GM23338 (cell line): ENCODE results near the gene MEI1. TPM values are rescaled to one million over a fixed set of nuclear protein-coding genes. Genes with fewer than 3 reads are reported as not detected.

ENCODE experiments used
- CREB1 ChIP-seq: fragments of 250-450 bp; sonication (Bioruptor Pico); IDR thresholded peaks from 2 replicates; pipeline ENCODE4 v1.5.0; 2020; ENCODE audit warnings: low read depth, mild to moderate bottlenecking, moderate library complexity
- EZH2 ChIP-seq: fragments of 200-600 bp; sonication (generic); IDR thresholded peaks from one replicate; pipeline ENCODE4 v1.8.0; 2017; ENCODE audit warnings: antibody characterized with exemption, mild to moderate bottlenecking, low read depth; ENCODE audit not compliant: unreplicated experiment
- EZH2phosphoT487 ChIP-seq: fragments of 200-600 bp; sonication (generic); IDR thresholded peaks from one replicate; pipeline ENCODE4 v1.8.1; 2018; ENCODE audit warnings: antibody characterized with exemption; ENCODE audit not compliant: unreplicated experiment
- JUNB ChIP-seq: IDR thresholded peaks from one replicate; pipeline ENCODE4 v1.6.1; 2016; ENCODE audit warnings: antibody characterized with exemption; ENCODE audit not compliant: unreplicated experiment
- STAT1 ChIP-seq: IDR thresholded peaks from one replicate; pipeline ENCODE4 v1.6.1; 2016; ENCODE audit warnings: antibody characterized with exemption; ENCODE audit not compliant: unreplicated experiment
- ZNF114 ChIP-seq: fragments of 250-450 bp; sonication (Bioruptor Pico); IDR thresholded peaks from 2 replicates; pipeline ENCODE4 v1.5.0; 2020; ENCODE audit warnings: mild to moderate bottlenecking, moderate library complexity
- ZNF331 ChIP-seq: fragments of 250-450 bp; sonication (Bioruptor Pico); IDR thresholded peaks from 2 replicates; pipeline ENCODE4 v1.5.0; 2020; ENCODE audit warnings: low read depth, mild to moderate bottlenecking, moderate library complexity
- polyA plus RNA-seq: library from polyadenylated mRNA; unstranded; fragments of >200 nt; fragmentation: Nextera tagmentation; extraction: Ambion mirVana; gene quantifications from 2 replicates; pipeline ENCODE4 v1.2.1, GENCODE V29; 2016
- total RNA-seq: library from RNA; depleted of rRNA; stranded (reverse); fragments of >200 nt; shearing (Covaris generic); gene quantifications from 2 replicates; pipeline ENCODE4 v1.2.3, GENCODE V29; 2014
- TF ChIP-seq, protein P1 (sequence below): fragments of 250-450 bp; sonication (Bioruptor Pico); IDR thresholded peaks from 2 replicates; pipeline ENCODE4 v1.5.0; 2020; ENCODE audit warnings: mild to moderate bottlenecking, moderate library complexity
- TF ChIP-seq, protein P2 (sequence below): IDR thresholded peaks from one replicate; pipeline ENCODE4 v1.6.1; 2018; ENCODE audit warnings: antibody characterized with exemption; ENCODE audit not compliant: unreplicated experiment
- TF ChIP-seq, protein P3 (sequence below): IDR thresholded peaks from 2 replicates; pipeline ENCODE4 v1.6.1; 2016; ENCODE audit warnings: antibody characterized with exemption

The MEI1 gene
- total and polyA plus RNA-seq, 2 experiments from 2014 or later = 0.28 to 0.87 TPM

DNA sequence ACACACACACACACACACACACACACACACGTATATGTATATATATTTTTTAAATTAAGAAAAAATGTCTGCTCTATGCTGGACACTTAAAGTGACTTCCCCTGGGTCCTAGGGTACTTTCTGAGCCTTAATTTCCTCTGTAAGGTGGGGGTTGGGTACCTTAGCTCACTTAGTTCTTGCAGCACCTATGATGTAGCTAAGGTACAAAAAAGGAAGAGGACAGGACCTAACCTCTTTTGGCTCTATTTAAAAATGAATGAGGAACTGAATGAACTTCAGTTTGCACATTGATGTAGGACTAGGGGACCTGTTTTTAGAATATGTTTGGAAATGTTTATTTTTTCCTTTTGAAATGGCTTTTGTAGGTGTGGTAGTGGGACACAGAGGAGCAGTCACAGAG, 144.7 kb downstream of the MEI1 start (continued):
- TF ChIP-seq, protein P1, sequence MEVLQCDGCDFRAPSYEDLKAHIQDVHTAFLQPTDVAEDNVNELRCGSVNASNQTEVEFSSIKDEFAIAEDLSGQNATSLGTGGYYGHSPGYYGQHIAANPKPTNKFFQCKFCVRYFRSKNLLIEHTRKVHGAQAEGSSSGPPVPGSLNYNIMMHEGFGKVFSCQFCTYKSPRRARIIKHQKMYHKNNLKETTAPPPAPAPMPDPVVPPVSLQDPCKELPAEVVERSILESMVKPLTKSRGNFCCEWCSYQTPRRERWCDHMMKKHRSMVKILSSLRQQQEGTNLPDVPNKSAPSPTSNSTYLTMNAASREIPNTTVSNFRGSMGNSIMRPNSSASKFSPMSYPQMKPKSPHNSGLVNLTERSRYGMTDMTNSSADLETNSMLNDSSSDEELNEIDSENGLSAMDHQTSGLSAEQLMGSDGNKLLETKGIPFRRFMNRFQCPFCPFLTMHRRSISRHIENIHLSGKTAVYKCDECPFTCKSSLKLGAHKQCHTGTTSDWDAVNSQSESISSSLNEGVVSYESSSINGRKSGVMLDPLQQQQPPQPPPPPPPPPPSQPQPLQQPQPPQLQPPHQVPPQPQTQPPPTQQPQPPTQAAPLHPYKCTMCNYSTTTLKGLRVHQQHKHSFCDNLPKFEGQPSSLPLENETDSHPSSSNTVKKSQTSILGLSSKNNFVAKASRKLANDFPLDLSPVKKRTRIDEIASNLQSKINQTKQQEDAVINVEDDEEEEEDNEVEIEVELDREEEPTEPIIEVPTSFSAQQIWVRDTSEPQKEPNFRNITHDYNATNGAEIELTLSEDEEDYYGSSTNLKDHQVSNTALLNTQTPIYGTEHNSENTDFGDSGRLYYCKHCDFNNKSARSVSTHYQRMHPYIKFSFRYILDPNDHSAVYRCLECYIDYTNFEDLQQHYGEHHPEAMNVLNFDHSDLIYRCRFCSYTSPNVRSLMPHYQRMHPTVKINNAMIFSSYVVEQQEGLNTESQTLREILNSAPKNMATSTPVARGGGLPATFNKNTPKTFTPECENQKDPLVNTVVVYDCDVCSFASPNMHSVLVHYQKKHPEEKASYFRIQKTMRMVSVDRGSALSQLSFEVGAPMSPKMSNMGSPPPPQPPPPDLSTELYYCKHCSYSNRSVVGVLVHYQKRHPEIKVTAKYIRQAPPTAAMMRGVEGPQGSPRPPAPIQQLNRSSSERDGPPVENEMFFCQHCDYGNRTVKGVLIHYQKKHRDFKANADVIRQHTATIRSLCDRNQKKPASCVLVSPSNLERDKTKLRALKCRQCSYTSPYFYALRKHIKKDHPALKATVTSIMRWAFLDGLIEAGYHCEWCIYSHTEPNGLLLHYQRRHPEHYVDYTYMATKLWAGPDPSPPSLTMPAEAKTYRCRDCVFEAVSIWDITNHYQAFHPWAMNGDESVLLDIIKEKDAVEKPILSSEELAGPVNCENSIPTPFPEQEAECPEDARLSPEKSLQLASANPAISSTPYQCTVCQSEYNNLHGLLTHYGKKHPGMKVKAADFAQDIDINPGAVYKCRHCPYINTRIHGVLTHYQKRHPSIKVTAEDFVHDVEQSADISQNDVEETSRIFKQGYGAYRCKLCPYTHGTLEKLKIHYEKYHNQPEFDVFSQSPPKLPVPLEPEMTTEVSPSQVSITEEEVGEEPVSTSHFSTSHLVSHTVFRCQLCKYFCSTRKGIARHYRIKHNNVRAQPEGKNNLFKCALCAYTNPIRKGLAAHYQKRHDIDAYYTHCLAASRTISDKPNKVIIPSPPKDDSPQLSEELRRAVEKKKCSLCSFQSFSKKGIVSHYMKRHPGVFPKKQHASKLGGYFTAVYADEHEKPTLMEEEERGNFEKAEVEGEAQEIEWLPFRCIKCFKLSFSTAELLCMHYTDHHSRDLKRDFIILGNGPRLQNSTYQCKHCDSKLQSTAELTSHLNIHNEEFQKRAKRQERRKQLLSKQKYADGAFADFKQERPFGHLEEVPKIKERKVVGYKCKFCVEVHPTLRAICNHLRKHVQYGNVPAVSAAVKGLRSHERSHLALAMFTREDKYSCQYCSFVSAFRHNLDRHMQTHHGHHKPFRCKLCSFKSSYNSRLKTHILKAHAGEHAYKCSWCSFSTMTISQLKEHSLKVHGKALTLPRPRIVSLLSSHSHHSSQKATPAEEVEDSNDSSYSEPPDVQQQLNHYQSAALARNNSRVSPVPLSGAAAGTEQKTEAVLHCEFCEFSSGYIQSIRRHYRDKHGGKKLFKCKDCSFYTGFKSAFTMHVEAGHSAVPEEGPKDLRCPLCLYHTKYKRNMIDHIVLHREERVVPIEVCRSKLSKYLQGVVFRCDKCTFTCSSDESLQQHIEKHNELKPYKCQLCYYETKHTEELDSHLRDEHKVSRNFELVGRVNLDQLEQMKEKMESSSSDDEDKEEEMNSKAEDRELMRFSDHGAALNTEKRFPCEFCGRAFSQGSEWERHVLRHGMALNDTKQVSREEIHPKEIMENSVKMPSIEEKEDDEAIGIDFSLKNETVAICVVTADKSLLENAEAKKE (CRISPR knock-in tag) = no peak
- TF ChIP-seq, protein P2, sequence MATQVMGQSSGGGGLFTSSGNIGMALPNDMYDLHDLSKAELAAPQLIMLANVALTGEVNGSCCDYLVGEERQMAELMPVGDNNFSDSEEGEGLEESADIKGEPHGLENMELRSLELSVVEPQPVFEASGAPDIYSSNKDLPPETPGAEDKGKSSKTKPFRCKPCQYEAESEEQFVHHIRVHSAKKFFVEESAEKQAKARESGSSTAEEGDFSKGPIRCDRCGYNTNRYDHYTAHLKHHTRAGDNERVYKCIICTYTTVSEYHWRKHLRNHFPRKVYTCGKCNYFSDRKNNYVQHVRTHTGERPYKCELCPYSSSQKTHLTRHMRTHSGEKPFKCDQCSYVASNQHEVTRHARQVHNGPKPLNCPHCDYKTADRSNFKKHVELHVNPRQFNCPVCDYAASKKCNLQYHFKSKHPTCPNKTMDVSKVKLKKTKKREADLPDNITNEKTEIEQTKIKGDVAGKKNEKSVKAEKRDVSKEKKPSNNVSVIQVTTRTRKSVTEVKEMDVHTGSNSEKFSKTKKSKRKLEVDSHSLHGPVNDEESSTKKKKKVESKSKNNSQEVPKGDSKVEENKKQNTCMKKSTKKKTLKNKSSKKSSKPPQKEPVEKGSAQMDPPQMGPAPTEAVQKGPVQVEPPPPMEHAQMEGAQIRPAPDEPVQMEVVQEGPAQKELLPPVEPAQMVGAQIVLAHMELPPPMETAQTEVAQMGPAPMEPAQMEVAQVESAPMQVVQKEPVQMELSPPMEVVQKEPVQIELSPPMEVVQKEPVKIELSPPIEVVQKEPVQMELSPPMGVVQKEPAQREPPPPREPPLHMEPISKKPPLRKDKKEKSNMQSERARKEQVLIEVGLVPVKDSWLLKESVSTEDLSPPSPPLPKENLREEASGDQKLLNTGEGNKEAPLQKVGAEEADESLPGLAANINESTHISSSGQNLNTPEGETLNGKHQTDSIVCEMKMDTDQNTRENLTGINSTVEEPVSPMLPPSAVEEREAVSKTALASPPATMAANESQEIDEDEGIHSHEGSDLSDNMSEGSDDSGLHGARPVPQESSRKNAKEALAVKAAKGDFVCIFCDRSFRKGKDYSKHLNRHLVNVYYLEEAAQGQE = no peak
- TF ChIP-seq JUNB (no peak), CREB1 (no peak), EZH2 (no peak), ZNF331 (CRISPR knock-in tag) (no peak), ZNF114 (CRISPR knock-in tag) (no peak), EZH2phosphoT487 (no peak), STAT1 (no peak)
- TF ChIP-seq, protein P3, sequence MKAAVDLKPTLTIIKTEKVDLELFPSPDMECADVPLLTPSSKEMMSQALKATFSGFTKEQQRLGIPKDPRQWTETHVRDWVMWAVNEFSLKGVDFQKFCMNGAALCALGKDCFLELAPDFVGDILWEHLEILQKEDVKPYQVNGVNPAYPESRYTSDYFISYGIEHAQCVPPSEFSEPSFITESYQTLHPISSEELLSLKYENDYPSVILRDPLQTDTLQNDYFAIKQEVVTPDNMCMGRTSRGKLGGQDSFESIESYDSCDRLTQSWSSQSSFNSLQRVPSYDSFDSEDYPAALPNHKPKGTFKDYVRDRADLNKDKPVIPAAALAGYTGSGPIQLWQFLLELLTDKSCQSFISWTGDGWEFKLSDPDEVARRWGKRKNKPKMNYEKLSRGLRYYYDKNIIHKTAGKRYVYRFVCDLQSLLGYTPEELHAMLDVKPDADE = no peak
